Neural progenitor cell (in vitro differentiated cells): ENCODE results near the gene VIL1. TPM values are rescaled to one million over a fixed set of nuclear protein-coding genes. Genes with fewer than 3 reads are reported as not detected.

Source experiments
- DNase-seq: peaks from one replicate; pipeline ENCODE4 v3.0.0-alpha.2; 2016; ENCODE audit warnings: low spot score
- H2AFZ ChIP-seq: fragments of 200-600 bp; sonication (generic); replicated peaks from 2 replicates; pipeline ENCODE4 v1.6.1; 2016; ENCODE audit warnings: antibody characterized with exemption
- H3F3A ChIP-seq: fragments of 200-600 bp; sonication (generic); 2 replicates; pipeline ENCODE4 v1.6.1; 2016; ENCODE audit warnings: antibody characterized with exemption, low read depth
- H3K27ac ChIP-seq: fragments of 200-600 bp; sonication (generic); 2 replicates; pipeline ENCODE4 v1.5.1; 2016; ENCODE audit warnings: mild to moderate bottlenecking
- H3K27me3 ChIP-seq: fragments of 200-600 bp; sonication (generic); 2 replicates; pipeline ENCODE4 v1.6.1; 2016; ENCODE audit warnings: mild to moderate bottlenecking, moderate library complexity
- H3K36me3 ChIP-seq: fragments of 200-600 bp; sonication (generic); 2 replicates; pipeline ENCODE4 v1.5.1; 2016
- H3K4me1 ChIP-seq: fragments of 200-600 bp; sonication (generic); 2 replicates; pipeline ENCODE4 v1.6.1; 2016; ENCODE audit warnings: mixed run types
- H3K4me2 ChIP-seq: fragments of 200-600 bp; sonication (generic); 2 replicates; pipeline ENCODE4 v1.6.1; 2016
- H3K4me3 ChIP-seq: fragments of 200-600 bp; sonication (generic); 2 replicates; pipeline ENCODE4 v1.5.1; 2016
- H3K79me2 ChIP-seq: fragments of 200-600 bp; sonication (generic); 2 replicates; pipeline ENCODE4 v1.6.1; 2016; ENCODE audit warnings: low read depth
- H3K9ac ChIP-seq: fragments of 200-600 bp; sonication (generic); 2 replicates; pipeline ENCODE4 v1.6.1; 2016
- H3K9me3 ChIP-seq: fragments of 200-600 bp; sonication (generic); 2 replicates; pipeline ENCODE4 v1.5.1; 2016; ENCODE audit warnings: low read depth
- H4K20me1 ChIP-seq: fragments of 200-600 bp; sonication (generic); 2 replicates; pipeline ENCODE4 v1.6.1; 2016; ENCODE audit warnings: low read depth
- H3K27ac Mint-ChIP-seq: 3 replicates; pipeline ENCODE4 v1.8.0; 2021; ENCODE audit warnings: mixed read lengths
- H3K27me3 Mint-ChIP-seq: 2 replicates; pipeline ENCODE4 v1.8.0; 2022; ENCODE audit warnings: low read depth, mild to moderate bottlenecking, inconsistent platforms, moderate library complexity, mixed read lengths; ENCODE audit not compliant: insufficient read depth
- H3K36me3 Mint-ChIP-seq: 3 replicates; pipeline ENCODE4 v1.8.0; 2021; ENCODE audit warnings: mixed read lengths
- H3K4me1 Mint-ChIP-seq: 3 replicates; pipeline ENCODE4 v1.8.0; 2021; ENCODE audit warnings: mixed read lengths
- H3K4me3 Mint-ChIP-seq: 3 replicates; pipeline ENCODE4 v1.8.0; 2021; ENCODE audit warnings: mild to moderate bottlenecking, moderate library complexity, mixed read lengths
- H3K9me3 Mint-ChIP-seq: 3 replicates; pipeline ENCODE4 v1.8.0; 2020; ENCODE audit warnings: mixed read lengths
- EZH2 ChIP-seq: fragments of 200-600 bp; sonication (generic); IDR thresholded peaks from 2 replicates; pipeline ENCODE4 v1.6.1; 2017; ENCODE audit warnings: antibody characterized with exemption, mild to moderate bottlenecking, moderate library complexity
- EZH2phosphoT487 ChIP-seq: fragments of 200-600 bp; sonication (generic); IDR thresholded peaks from 2 replicates; pipeline ENCODE4 v1.6.1; 2017; ENCODE audit warnings: antibody characterized with exemption
- total RNA-seq: library from RNA; depleted of rRNA; stranded (reverse); fragments of >200 nt; gene quantifications from 2 replicates; pipeline ENCODE4 v1.2.3, GENCODE V29; 2015; ENCODE audit warnings: low replicate concordance
- TF ChIP-seq, protein P1 (sequence below): fragments of 200-600 bp; sonication (generic); IDR thresholded peaks from 2 replicates; pipeline ENCODE4 v1.5.1; 2017; ENCODE audit warnings: antibody characterized with exemption, mild to moderate bottlenecking

Gene VIL1
- total RNA-seq, 1 donor from 2014 or later, result not detected

DNA sequence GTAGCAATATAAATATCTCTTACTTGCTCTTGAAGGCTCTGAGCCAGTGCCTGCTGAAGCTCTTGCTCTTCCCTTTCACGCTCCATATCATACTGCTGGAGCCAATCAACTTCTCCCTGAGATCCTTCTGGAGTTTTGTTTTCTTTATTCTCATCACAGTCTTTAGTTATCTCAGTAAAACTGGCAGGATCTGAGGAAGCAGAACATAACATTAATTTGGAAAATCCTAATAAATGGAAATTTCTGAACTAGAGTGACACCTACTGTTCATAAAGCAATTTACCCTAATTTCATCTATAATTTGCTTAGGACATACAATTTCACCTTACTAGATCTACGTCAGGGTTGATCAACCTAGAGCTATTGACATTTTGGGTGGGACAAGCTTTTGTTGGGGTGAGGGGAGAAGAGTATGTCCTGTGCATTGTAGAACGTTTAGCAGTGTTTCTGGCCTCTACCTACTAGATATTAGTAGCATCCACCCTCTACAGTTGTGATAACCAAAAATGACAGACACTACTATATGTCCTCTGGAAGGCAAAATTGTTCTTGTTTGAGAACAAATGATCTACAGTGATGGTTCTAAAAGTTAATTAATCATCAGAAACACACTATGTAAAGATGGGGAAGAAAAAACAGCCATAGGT is 47.2 kb downstream of the VIL1 start:
- TF ChIP-seq, protein P1, sequence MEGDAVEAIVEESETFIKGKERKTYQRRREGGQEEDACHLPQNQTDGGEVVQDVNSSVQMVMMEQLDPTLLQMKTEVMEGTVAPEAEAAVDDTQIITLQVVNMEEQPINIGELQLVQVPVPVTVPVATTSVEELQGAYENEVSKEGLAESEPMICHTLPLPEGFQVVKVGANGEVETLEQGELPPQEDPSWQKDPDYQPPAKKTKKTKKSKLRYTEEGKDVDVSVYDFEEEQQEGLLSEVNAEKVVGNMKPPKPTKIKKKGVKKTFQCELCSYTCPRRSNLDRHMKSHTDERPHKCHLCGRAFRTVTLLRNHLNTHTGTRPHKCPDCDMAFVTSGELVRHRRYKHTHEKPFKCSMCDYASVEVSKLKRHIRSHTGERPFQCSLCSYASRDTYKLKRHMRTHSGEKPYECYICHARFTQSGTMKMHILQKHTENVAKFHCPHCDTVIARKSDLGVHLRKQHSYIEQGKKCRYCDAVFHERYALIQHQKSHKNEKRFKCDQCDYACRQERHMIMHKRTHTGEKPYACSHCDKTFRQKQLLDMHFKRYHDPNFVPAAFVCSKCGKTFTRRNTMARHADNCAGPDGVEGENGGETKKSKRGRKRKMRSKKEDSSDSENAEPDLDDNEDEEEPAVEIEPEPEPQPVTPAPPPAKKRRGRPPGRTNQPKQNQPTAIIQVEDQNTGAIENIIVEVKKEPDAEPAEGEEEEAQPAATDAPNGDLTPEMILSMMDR, result peak; percentile 53
- TF ChIP-seq EZH2 (no peak), EZH2phosphoT487 (no peak)
- peaks cover 10% of the 10 kb centered on the region for H3K36me3 ChIP-seq
- no peaks in the 10 kb centered on the region for H3K79me2 ChIP-seq
- no peak overlapping the region for H3K4me3 ChIP-seq
- no peaks in the 10 kb centered on the region for H3K4me1 Mint-ChIP-seq
- H3K9me3 ChIP-seq, result no peaks in the 10 kb centered on the region
- H3K4me3 Mint-ChIP-seq, result no peak overlapping the region
- H3K9me3 Mint-ChIP-seq, result no peaks in the 10 kb centered on the region
- no peaks in the 10 kb centered on the region for H3F3A ChIP-seq
- no peak overlapping the region for H3K9ac ChIP-seq
- no peaks in the 10 kb centered on the region for H3K27me3 ChIP-seq
- H3K27ac Mint-ChIP-seq, result no peak overlapping the region
- DNase-seq, result no peak
- H2AFZ ChIP-seq, result no peak overlapping the region
- H3K36me3 Mint-ChIP-seq, result peaks cover 24% of the 10 kb centered on the region
- no peaks in the 10 kb centered on the region for H3K27me3 Mint-ChIP-seq
- H3K27ac ChIP-seq, result no peak overlapping the region
- H3K4me1 ChIP-seq, result no peaks in the 10 kb centered on the region
- H4K20me1 ChIP-seq, result no peaks in the 10 kb centered on the region
- H3K4me2 ChIP-seq, result no peak overlapping the region

DNA sequence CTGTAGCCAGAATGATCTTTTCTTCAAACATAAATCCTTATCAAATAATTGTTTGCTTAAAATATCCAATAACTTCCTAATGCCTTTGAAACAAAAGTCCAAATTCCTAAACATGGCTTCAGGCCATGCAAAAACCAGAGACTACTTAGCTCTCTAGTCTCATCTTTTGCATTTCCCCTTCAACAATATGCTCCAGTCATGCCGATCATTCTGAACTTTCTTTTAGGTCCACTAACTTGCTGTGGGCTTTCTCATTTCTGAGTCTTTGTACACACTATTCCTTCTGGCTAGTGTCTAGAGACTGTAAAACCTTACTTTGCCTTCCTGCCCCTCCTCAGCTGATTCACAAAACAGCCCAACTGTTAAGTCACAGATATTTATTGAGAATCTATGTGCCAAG is 51.5 kb downstream of the VIL1 start:
- H3K4me3 Mint-ChIP-seq, result no peak overlapping the region

DNA sequence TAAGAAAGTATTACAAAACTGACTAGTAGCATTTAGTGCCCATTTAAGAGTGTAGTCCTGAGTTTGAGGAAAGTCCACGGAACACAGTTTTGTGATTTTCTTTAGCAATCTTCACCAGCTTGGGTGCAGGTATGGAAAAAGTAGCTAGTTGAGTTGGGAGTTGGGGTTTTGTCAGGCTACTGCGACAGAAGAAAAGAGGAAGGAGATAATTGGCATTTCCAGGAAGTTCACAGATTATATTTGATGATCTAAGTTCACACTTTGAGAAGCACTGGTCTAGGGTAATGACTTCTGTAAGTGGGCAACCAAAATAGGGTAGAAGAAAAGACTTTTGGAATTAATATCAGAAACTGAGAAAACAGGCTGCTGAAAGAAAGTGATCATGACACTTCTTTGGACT is 52.1 kb downstream of the VIL1 start:
- Mint-ChIP-seq H3K4me1 (no peaks in the 10 kb centered on the region), H3K27me3 (no peaks in the 10 kb centered on the region), H3K27ac (no peak overlapping the region), H3K36me3 (peaks cover 12% of the 10 kb centered on the region), H3K9me3 (no peaks in the 10 kb centered on the region), H3K4me3 (no peak overlapping the region)
- DNase-seq, result no peak
- Histone ChIP-seq H3K4me1 (no peaks in the 10 kb centered on the region), H3K9me3 (no peaks in the 10 kb centered on the region), H2AFZ (no peak overlapping the region), H3F3A (no peaks in the 10 kb centered on the region), H3K27me3 (no peaks in the 10 kb centered on the region), H3K4me2 (no peak overlapping the region), H3K9ac (no peak overlapping the region), H3K27ac (no peak overlapping the region), H3K4me3 (no peak overlapping the region), H3K79me2 (no peaks in the 10 kb centered on the region), H4K20me1 (no peaks in the 10 kb centered on the region), H3K36me3 (peaks cover 16% of the 10 kb centered on the region)
- TF ChIP-seq EZH2phosphoT487 (no peak), EZH2 (no peak)
- TF ChIP-seq, protein P1, result no peak

More for the DNA sequence above, 51.5 kb downstream of the VIL1 start:
- no peaks in the 10 kb centered on the region for H3K9me3 Mint-ChIP-seq
- H3F3A ChIP-seq, result no peaks in the 10 kb centered on the region
- no peaks in the 10 kb centered on the region for H3K27me3 ChIP-seq
- no peaks in the 10 kb centered on the region for H3K4me1 ChIP-seq
- H3K79me2 ChIP-seq, result no peaks in the 10 kb centered on the region
- no peak for DNase-seq
- H3K9me3 ChIP-seq, result no peaks in the 10 kb centered on the region
- H3K27ac Mint-ChIP-seq, result no peak overlapping the region
- no peak overlapping the region for H2AFZ ChIP-seq
- H3K27ac ChIP-seq, result no peak overlapping the region
- TF ChIP-seq, protein P1, result no peak
- TF ChIP-seq EZH2phosphoT487, result no peak
- no peak for TF ChIP-seq EZH2
- no peaks in the 10 kb centered on the region for H4K20me1 ChIP-seq
- H3K36me3 Mint-ChIP-seq, result peaks cover 12% of the 10 kb centered on the region
- H3K4me2 ChIP-seq, result no peak overlapping the region
- no peaks in the 10 kb centered on the region for H3K27me3 Mint-ChIP-seq
- H3K4me3 ChIP-seq, result no peak overlapping the region
- H3K36me3 ChIP-seq, result peaks cover 16% of the 10 kb centered on the region
- no peak overlapping the region for H3K9ac ChIP-seq
- H3K4me1 Mint-ChIP-seq, result no peaks in the 10 kb centered on the region
